GM18873 (cell line): Measurements from ENCODE around the gene FGF9.

ENCODE experiments used
- ATAC-seq: cut with Tn5 transposase; IDR thresholded peaks from one replicate; pipeline ENCODE4 v1.9.1; 2021; ENCODE audit warnings: mild to moderate bottlenecking, moderate library complexity, moderate number of reproducible peaks; ENCODE audit not compliant: unreplicated experiment, low FRiP score

The FGF9 gene

DNA sequence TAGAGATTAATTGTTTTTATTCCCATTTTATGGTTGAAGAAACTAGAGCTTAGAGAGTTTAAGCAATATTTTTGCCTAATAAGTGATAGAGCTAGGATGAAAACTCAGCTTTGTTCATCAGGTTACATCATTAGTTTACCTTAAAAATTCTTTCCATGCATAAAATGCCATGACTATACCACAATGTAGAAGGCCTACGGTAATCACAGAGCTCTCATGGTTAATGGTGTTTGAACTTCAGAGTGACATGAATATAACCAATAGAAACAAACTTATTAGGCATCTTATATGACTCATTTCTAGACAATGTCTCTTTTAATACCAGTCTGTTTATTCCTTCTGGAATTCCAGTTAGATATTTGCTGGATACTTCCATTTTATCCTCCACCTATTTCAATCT is 78.5 kb downstream of the FGF9 start:
- no peak for ATAC-seq

DNA sequence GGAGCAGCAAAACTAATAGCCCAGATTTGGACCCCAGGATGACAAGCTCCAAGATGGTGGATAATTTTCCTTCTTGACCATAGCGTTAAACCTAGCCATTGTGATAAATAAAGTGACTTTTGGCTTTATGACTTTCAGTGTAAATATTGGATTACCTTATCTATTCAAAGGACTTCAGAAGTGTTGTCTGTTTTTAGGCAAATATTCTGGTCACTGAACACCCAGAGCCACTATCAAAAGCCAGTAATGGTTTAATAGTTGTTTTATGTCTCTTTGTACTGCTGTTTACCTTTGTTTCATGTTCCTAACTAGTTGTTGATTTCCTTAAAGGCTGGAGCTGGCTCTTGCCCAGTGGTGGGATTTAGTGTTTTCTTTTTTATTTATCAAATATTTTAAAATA is 81.6 kb downstream of the FGF9 start:
- ATAC-seq: no peak

DNA sequence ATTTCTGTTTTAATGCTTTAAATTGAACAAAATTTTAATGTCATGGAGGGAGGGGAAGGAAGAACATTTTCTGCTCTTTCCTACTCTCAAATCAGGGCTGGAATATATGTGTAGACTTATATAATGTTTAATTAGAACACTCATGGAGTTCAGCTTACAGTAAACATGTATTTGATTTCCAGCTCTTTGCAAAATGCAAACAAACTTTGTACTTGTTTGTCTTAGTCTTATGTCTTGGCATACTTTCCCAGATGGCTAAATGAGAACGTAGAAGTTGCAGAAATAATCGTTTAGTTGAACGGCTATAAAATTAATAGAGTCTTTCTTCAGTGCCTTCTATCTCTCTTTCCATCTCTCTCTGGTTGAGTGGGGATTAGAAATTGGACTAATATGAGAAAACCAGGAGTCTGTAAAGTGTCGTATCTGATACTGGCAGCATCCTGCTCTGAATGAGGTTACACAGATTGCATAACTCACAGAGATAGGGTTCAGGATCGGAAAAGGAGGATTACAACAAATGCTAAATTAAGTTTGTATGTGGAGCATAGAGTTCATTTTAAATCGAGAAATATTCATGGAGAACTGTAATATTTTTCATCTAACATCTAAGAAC is 82.3 kb downstream of the FGF9 start:
- ATAC-seq: no peak
